ENCODE measurements around the gene MRPL39.
"Not testable (repeated sequence)": the region's sequence is repeated elsewhere in the genome, so short reads cannot be mapped to it uniquely, and the experiment has no call there.

MRPL39 gene

DNA sequence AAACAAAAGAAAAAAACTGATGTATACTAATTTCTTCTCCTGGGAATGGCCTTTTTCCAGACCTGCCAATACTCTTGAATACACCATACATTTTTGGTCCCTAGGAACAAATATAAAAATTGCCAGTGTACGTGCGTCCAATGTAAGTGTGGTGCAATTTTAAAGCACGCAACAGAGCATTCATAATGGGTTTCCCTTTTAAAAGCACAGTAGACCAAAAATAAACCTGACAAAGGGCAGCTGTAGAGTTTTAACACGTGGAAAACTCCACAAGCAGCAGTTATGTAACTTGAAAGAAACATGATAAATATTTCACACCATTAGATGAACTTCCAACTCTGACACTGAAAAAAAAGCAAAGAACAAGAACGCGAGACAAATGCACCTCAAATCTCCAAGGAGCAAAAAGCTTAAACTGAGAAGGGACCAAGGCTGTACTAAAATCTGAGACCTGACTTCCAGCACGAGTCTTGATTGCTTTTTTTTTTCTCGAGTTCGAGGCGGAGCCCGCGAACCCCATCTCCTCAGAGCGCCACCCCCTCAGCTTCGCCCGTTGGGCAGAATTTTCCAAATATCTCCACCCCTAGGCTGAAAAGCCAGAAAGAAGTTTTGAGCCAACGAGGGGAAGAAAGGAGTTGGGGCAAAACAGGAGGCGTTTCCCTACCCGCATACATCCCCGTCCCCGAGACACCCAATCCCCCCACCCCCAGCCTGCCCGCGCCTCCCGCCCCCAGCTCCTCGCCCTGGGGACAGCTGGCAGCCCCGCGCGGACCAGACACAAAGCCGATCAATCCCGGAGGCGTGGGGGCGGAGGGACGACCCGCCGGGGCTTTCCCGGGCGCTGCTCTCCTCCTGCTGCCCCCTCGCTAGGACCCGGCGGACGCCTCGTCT lies 31.6 kb upstream of the MRPL39 start, which contains the start of gene JAM2:
TSS of gene JAM2 (plus strand) at position 599 of the 891 bp plus-strand sequence. CDS start 564 bp downstream, outside the sequence.
- DNase-seq (ENCODE audit: insufficient read length, low spot score) (peak; percentile 53), FAIRE-seq (peak; percentile 67)
- TF ChIP-seq TAF1 (IDR thresholded peaks at IDR 0.05; ENCODE audit: low read depth, low read length), result no peak
- TF ChIP-seq POU2F2 (IDR thresholded peaks at IDR 0.05; ENCODE audit: low read depth, low read length), result no peak

DNA sequence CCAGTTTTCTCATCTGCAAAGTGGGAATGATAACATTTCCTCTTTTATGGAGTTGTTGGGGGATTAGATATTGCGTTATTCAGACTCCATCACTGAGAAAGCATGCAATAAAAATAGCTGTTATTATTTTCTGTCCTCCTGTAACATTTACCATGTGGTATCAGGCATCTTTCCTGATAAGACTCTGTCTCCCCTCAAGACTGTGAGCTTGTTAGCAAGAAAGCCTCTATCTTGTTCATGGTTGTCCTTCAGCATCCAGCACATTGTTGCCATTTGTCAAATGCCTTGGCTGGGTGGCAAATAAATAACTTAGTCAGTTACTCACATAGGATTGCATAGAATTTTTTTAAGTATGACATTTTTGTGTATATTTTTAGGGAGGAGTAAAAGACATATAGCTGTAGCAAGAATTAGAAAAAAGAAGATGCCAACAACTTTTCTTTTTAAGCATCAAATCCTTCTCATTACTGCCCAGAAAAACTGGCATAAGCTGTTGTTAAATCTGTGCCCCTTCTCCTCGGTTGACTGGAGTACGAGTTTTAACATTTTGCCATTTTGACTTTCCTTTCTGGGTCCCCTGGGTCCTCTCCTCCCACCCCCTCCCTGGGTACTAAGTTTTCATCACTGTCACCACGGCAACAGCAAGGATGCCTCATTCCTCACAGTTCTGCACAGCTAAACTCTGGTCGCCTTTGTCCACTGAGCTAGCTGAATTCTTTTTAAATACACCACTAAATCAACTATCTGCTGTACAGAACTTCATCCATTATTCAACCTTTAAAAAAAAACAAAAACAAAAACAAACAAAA lies 30.8 kb upstream of the MRPL39 start:
- no peak for DNase-seq (ENCODE audit: insufficient read length, low spot score)
- TF ChIP-seq TAF1 (IDR thresholded peaks at IDR 0.05; ENCODE audit: low read depth, low read length), result no peak
- TF ChIP-seq POLR2AphosphoS5 (IDR thresholded peaks at IDR 0.05; ENCODE audit: low read depth, low read length), result no peak
- no peak for TF ChIP-seq POLR2A (IDR thresholded peaks at IDR 0.05; ENCODE audit: low read depth, low read length)
- no peak for TF ChIP-seq SPI1 (IDR thresholded peaks at IDR 0.05; ENCODE audit: low read depth, low read length)
- TF ChIP-seq PAX5 (IDR thresholded peaks at IDR 0.05; ENCODE audit: insufficient read depth, low read length, severe bottlenecking), result no peak
- no peak for TF ChIP-seq POU2F2 (IDR thresholded peaks at IDR 0.05; ENCODE audit: low read depth, low read length)
- no peak for FAIRE-seq

DNA sequence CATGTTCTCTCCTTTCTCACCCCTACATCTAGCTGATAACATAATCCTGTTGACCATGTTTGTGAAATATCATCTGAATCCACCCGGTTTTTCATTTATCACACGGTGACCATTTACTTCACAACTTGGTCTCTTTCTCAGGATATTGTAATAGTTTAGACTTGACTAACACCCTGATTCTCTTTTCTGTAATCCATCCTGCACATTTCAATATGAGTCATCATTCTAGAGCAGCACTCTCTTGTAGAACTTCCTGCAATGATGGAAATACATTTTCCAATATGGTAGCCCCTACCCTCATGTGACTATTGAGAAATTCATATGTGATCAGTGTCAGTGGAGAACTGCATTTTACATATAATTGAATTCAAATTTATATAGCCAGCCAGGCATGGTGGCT lies 29.4 kb upstream of the MRPL39 start:
- TF ChIP-seq SPI1 (IDR thresholded peaks at IDR 0.05; ENCODE audit: low read depth, low read length), result no peak
- TF ChIP-seq POU2F2 (IDR thresholded peaks at IDR 0.05; ENCODE audit: low read depth, low read length), result no peak
- no peak for TF ChIP-seq TAF1 (IDR thresholded peaks at IDR 0.05; ENCODE audit: low read depth, low read length)
- no peak for TF ChIP-seq PAX5 (IDR thresholded peaks at IDR 0.05; ENCODE audit: insufficient read depth, low read length, severe bottlenecking)
- no peak for TF ChIP-seq POLR2AphosphoS5 (IDR thresholded peaks at IDR 0.05; ENCODE audit: low read depth, low read length)
- no peak for TF ChIP-seq POLR2A (IDR thresholded peaks at IDR 0.05; ENCODE audit: low read depth, low read length)
- no peak for FAIRE-seq
- no peak for DNase-seq (ENCODE audit: insufficient read length, low spot score)

DNA sequence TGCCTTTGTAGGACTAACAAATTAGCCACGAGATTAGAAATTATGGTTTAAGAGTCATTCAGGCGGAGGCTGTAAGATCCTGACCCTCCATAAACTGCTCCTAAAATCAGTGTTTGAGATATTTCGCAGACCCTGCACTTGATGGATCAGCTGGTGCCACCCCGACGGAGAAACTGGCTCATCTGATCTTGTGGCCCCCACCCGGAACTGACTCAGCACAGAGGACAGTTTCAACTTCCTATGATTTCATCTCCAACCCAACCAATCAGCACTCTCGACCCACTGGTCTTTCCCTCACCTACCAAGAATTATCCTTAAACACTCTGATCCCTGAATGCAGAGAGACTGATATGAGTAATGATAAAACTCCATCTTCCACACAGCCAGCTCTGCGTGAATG lies 28.0 kb upstream of the MRPL39 start:
- FAIRE-seq, result no peak
- DNase-seq (ENCODE audit: insufficient read length, low spot score), result no peak
- TF ChIP-seq SPI1 (IDR thresholded peaks at IDR 0.05; ENCODE audit: low read depth, low read length), result no peak
- no peak for TF ChIP-seq TAF1 (IDR thresholded peaks at IDR 0.05; ENCODE audit: low read depth, low read length)
- TF ChIP-seq POU2F2 (IDR thresholded peaks at IDR 0.05; ENCODE audit: low read depth, low read length), result no peak
- TF ChIP-seq POLR2A (IDR thresholded peaks at IDR 0.05; ENCODE audit: low read depth, low read length), result no peak
- no peak for TF ChIP-seq POLR2AphosphoS5 (IDR thresholded peaks at IDR 0.05; ENCODE audit: low read depth, low read length)
- TF ChIP-seq PAX5 (IDR thresholded peaks at IDR 0.05; ENCODE audit: insufficient read depth, low read length, severe bottlenecking), result no peak

DNA sequence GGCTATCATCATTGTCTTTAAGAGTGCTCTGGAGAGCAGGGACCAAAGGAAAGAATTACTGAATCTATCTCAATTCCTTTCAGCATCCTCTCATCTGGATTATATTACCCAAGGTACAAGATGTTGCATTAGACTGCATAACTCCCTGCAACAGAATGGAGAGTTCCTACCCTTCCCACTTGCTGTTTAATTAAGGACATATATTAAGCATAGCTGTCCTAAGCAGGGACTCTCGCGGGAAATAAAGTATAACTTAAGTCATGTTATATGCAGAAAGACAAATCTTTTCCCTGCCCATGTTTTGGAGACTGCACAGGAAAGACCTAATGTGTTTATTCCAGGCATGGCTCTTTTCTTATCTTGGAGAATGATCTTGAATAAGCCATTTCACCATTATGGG lies 25.0 kb upstream of the MRPL39 start:
- TF ChIP-seq POU2F2 (IDR thresholded peaks at IDR 0.05; ENCODE audit: low read depth, low read length), result no peak
- TF ChIP-seq POLR2AphosphoS5 (IDR thresholded peaks at IDR 0.05; ENCODE audit: low read depth, low read length), result no peak
- no peak for FAIRE-seq
- DNase-seq (ENCODE audit: insufficient read length, low spot score), result no peak

DNA sequence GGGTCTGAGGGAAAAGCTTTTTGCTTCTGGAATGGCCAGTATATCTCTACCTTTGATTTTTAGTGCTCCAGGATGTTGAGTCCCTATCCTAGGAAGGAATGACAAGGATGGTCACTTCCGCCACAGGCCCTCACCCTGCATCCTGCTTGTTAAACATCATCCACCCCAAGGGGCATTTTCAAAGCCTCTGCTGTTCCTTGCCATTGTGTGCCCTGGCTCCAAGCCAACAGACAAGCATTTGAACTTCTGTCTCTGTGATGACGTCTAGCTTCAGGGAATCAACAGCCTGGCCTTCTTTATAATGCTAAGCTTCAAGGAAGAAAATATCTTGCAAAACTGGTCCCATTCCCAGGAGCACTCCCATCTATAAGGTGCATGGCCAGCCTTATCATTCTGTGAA lies 19.5 kb upstream of the MRPL39 start:
- FAIRE-seq (no peak), DNase-seq (ENCODE audit: insufficient read length, low spot score) (no peak)
- TF ChIP-seq TAF1 (IDR thresholded peaks at IDR 0.05; ENCODE audit: low read depth, low read length) (no peak), PAX5 (IDR thresholded peaks at IDR 0.05; ENCODE audit: insufficient read depth, low read length, severe bottlenecking) (no peak), POLR2A (IDR thresholded peaks at IDR 0.05; ENCODE audit: low read depth, low read length) (no peak), POLR2AphosphoS5 (IDR thresholded peaks at IDR 0.05; ENCODE audit: low read depth, low read length) (no peak), POU2F2 (IDR thresholded peaks at IDR 0.05; ENCODE audit: low read depth, low read length) (no peak), SPI1 (IDR thresholded peaks at IDR 0.05; ENCODE audit: low read depth, low read length) (no peak)

DNA sequence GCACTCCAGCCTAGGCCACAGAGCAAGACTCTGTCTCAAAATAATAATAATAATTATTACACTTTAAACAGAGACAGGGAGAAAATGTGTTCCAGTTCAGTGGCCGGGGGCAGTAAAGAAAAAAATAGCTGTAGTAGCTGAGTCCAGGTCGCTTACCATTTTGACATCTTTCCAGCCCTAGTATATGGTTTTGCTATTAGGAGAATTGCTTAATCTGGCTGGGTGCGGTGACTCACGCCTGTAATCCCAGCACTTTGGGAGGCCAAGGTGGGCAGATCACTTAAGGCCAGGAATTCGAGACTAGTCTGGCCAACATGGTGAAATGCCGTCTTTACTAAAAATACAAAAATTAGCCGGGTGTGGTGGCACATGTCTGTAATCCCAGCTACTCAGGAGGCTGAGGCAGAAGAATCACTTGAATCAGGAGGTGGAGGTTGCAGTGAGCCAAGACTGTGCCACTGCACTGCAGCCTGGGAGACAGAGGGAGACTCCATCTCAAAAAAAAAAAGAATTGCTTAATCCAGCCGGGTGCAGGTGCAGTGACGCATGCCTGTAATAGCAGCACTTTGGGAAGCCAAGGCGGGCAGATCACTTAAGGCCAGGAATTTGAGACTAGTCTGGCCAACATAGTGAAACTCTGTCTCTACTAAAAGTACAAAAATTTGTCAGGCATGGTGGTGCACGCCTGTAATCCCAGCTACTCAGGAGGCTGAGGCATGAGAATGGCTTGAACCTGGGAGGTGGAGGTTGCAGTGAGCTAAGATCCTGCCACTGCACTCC lies 18.7 kb upstream of the MRPL39 start:
- not testable (repeated sequence) for FAIRE-seq; DNase-seq (ENCODE audit: insufficient read length, low spot score)

DNA sequence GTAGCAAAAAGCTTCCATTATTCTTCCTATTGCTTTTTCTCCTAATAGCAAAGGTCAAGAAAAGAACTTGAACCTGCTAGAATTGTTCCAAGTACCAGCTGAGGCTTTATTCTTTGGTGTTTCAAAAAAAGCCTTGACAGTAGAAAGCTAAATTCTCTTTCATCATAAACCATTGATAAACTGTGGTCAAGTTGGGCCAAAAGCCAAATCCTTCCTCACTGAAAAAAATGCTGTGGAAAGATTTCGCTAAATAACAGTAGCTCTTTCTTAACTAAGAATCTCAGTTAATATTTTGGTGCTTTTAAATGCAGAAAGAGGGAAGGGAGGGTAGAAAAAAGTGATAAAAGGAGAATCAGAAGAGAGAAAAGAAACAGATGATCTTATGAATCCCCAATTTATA lies 17.8 kb upstream of the MRPL39 start:
- DNase-seq (ENCODE audit: insufficient read length, low spot score), result no peak
- FAIRE-seq, result no peak

DNA sequence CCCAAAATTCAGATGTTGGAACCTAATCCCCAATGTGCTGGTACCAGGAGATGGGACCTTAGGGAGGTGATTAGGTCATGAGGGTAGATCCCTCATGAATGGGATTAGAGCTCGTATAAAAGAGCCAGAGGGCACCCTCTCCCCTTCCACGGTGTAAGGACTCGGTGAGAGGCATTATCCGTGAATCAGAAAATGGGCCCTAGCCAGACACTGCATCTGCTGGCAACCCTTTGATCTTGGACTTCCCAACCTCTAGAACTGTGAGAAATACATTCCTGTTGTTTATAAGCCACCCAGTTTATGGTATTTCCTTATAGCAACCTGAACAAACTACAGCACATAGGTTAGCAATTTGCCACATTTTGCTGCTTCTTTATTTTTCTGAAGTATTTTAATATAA lies 17.2 kb upstream of the MRPL39 start:
- DNase-seq (ENCODE audit: insufficient read length, low spot score), result no peak
- no peak for FAIRE-seq
- TF ChIP-seq POLR2A (IDR thresholded peaks at IDR 0.05; ENCODE audit: low read depth, low read length), result no peak
- no peak for TF ChIP-seq POLR2AphosphoS5 (IDR thresholded peaks at IDR 0.05; ENCODE audit: low read depth, low read length)
- TF ChIP-seq TAF1 (IDR thresholded peaks at IDR 0.05; ENCODE audit: low read depth, low read length), result no peak
- no peak for TF ChIP-seq SPI1 (IDR thresholded peaks at IDR 0.05; ENCODE audit: low read depth, low read length)
- no peak for TF ChIP-seq POU2F2 (IDR thresholded peaks at IDR 0.05; ENCODE audit: low read depth, low read length)
- no peak for TF ChIP-seq PAX5 (IDR thresholded peaks at IDR 0.05; ENCODE audit: insufficient read depth, low read length, severe bottlenecking)

More for the DNA sequence above, 17.8 kb upstream of the MRPL39 start:
- TF ChIP-seq POLR2AphosphoS5 (IDR thresholded peaks at IDR 0.05; ENCODE audit: low read depth, low read length) (no peak), TAF1 (IDR thresholded peaks at IDR 0.05; ENCODE audit: low read depth, low read length) (no peak), PAX5 (IDR thresholded peaks at IDR 0.05; ENCODE audit: insufficient read depth, low read length, severe bottlenecking) (no peak), POLR2A (IDR thresholded peaks at IDR 0.05; ENCODE audit: low read depth, low read length) (no peak), SPI1 (IDR thresholded peaks at IDR 0.05; ENCODE audit: low read depth, low read length) (no peak), POU2F2 (IDR thresholded peaks at IDR 0.05; ENCODE audit: low read depth, low read length) (no peak)
